ENCODE measurements around the gene GLYAT.

DNA sequence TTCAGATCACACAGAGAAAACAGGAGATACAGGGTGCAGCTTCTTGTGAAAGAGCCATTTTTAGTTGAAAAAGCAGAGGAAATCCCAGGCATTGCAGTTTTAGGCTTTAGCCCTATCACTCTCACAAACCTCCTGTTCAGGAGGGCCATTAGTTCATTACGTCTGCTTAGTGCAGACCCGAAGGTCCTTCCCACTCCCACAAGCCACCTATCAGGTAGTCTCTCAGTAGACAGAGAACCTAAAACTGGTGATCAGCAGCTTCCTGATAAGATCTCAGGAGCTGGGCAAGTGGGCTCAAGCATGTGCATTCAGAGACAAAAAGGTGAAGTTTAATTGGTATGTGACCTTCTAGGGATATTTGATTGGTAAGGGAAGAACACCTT is 4.3 kb downstream of the GLYAT start:
- TF ChIP-seq, protein P1, sequence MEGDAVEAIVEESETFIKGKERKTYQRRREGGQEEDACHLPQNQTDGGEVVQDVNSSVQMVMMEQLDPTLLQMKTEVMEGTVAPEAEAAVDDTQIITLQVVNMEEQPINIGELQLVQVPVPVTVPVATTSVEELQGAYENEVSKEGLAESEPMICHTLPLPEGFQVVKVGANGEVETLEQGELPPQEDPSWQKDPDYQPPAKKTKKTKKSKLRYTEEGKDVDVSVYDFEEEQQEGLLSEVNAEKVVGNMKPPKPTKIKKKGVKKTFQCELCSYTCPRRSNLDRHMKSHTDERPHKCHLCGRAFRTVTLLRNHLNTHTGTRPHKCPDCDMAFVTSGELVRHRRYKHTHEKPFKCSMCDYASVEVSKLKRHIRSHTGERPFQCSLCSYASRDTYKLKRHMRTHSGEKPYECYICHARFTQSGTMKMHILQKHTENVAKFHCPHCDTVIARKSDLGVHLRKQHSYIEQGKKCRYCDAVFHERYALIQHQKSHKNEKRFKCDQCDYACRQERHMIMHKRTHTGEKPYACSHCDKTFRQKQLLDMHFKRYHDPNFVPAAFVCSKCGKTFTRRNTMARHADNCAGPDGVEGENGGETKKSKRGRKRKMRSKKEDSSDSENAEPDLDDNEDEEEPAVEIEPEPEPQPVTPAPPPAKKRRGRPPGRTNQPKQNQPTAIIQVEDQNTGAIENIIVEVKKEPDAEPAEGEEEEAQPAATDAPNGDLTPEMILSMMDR (conservative IDR thresholded peaks at IDR 0.05 in 1 of 2, IDR thresholded peaks at IDR 0.05 in 1 of 2; ENCODE audit: low read depth in 1 of 2, low read length in 2 of 2) = no peak
- no peak for TF ChIP-seq EZH2 (IDR thresholded peaks at IDR 0.05; ENCODE audit: low read length, missing control alignments)
